HG03460 (cell line): ENCODE measurements around the gene GNAZ.
"Not testable (repeated sequence)": the region's sequence is repeated elsewhere in the genome, so short reads cannot be mapped to it uniquely, and the experiment has no call there.

ENCODE experiments used
- ATAC-seq: cut with Tn5 transposase; IDR thresholded peaks from one replicate; pipeline ENCODE4 v1.9.1; 2021; ENCODE audit not compliant: unreplicated experiment

Gene GNAZ

DNA sequence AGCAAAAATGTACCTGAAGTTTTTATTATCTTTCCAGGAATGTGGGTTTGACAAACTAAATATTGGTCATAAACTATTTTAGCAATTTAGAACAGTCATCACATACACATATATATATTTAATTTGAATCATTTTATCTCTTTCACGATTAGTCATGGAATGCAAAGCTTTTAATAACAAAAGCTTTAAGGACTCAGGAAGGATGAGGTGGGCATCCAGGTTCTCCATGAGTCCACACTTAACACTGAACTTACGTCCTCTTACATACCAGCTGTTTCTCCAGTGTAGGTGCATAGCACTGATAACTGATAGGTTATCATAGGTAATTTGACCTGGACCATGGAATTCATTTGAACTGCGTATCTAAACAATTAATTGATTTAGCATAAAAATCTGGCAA, 28.1 kb upstream of the GNAZ start:
- ATAC-seq, result no peak

DNA sequence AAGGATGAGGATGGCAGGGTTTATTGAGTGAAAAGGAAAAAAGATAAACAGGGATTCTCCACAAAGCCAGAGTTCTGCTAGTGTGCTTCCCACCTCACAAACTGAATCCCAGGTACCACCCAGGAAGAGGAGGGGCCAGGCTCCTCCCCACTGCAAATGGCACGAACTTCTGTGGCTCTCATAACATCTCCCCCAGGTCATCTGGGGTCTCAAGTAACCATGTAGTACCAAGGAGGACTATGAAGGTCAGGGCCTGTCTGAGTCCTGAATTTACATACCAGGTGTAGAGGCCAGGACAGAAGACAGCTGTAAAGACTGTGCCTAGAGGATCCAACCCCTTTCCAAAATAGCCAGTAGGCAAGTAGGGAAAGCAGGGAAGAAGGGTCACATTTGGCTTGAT, 25.7 kb upstream of the GNAZ start:
- ATAC-seq, result no peak

DNA sequence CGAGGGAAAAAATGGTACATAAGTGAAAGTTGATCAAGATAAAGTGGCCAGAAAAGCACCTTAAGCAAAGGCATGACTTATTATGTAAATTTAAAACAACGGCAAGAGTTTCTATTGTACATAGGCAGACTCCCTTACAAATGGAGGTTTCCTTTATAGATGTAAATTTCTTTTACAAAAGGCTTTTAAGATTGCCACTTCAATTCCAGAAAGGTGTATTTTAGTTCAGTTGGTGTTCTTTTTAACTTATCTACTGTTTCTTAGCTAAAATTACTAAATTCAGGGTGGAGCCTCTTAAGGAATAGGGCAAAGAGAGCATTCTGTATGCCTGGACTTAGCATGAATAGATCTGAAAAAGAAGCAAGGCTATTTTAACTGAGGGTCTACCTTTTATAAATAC, 24.9 kb upstream of the GNAZ start:
- no peak for ATAC-seq

DNA sequence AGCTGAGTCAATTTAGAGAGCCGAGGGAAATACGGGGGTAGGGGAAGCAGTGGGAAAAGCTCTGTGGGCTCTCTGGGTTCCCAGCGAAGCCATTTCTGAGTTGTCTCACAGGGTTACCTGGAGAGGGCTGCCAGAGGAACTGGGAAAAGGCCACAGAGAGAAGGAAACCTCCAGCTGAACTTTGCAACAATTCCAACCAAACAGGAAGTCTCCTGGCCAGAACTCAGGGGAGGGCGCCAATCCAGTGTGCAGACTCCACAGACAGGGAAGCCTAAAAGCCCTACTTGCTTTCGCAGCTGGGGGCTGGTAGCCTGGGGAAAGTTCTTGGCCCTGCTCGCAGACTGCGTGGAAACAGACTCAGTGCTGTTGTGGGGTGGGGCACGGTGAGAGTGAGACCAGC, 23.1 kb upstream of the GNAZ start:
- no peak for ATAC-seq

DNA sequence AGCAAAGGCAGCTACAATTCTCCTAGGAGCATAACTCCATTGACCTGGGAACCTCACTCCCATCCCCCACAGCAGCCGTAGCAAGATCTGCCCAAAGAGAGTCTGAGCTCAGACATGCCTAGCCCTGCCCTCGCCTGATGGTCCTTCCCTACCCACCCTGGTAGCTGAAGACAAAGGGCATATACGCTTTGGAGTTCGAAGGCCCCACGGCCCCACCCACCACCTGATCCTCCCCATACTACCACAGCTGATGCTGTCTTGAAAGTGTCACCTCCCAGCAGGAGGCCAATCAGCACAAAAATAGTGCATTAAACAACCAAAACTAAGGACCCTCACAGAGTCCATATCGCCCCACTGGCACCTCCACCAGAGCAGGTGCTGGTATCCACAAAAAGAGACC, 22.6 kb upstream of the GNAZ start:
- ATAC-seq, result no peak

DNA sequence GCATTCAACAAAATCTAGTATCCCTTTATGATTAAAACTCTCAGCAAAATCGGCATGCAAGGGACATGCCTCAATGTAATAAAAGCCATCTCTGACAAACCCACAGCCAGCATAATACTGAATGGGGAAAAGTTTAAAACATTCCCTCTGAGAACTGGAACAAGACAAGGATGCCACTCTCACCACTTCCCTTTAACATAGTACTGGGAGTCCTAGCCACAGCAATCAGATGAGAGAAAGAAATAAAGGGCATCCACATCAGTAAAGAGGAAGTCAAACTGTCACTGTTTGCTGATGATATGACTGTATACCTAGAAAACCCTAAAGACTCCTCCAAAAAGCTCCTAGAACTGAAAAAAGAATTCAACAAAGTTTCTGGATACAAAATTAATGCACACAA, 19.8 kb upstream of the GNAZ start:
- ATAC-seq, result not testable (repeated sequence)

DNA sequence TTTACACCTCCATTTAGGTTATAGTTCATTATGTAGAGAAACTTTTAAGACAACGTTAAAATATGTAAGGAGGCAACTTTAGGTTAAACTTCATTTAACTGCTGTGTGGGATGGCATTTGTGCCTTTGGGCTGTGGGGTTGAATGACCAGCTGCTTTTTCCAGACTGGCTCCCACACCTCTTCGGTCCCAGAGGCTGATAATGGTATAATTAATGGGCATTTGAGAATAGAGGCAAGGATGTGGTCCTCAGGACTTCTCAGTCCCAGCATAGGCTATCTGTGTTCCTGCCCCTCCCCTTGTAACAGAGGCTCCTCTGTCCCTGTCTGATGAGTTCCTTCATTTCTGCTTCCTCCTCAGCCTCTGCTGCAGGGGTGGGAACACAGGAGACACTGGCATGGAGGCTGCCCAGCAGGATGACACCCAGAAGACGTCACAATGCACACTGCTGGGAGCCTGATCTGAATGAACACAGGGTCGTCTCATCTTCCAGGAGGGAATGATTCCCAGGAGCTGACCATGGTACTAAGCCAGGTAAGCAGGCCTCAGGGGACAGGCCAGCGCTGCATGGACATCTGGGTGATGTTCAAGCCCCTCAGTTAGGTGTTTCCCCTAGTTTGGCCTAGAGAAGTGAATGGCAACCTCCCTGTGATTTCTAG, 17.1 kb upstream of the GNAZ start:
- ATAC-seq, result no peak

DNA sequence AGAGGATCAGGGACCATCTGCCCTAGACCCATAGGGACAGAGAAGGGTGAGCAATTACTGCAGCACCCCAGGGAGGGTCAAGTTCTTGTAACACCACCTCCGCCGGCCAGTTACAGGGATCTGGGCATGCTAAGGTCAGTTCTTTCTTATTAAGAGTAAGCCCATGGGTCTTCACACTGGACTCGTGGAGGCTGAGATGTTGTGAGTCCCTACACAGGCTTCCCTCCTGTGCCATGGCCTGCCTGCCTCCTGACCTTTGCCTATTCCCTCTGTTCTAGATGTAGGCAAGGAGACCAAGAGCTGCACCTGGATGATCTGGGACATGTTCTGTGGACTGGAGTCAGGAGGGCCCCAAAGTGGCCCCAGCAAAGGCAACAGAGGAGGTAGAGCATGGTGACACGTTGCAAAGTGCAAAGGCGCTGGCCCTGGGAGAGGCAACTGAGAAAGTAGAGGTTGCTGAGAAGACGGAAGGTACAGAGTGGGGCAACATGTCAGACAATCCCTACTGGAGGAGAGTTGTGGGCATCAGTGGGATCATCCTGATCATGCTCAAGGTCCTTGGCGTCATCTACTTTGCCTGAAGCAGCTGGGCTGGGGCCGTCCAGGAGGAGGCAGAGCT, 16.3 kb upstream of the GNAZ start:
- no peak for ATAC-seq

DNA sequence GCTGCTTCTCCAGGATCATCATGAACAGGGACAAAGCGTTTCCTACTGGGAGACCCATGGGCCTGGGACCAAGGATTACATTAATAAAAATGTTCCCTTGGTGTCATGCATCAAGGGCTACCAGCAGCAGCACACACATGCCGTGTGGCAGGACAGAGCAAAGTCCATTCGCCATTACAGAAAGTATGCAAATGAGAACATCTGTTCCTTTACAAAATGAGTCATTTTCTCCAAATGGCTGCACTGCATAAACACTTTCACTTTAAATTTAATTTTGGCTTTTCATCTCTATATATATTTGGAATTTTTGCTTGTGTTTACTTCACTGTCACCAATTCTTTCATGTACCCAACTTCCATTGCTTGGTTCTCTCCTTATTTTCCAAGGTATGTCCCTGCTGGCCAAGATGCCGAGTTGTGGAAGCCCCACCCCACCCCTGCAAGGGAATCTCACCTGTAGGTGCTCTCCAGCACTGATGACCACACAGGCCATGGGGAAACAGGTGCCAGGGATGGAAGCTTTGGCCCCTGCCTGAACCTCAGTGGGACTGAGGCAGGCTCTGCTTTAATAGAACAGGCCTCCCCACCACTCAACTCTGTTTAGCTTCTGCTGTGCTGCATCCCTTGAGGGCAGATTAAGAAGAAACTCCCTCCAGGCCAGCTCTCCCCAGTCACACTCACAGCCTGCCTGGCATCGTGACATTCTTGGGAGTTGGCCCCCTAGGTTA, 15.6 kb upstream of the GNAZ start:
- peak; percentile 61 for ATAC-seq

DNA sequence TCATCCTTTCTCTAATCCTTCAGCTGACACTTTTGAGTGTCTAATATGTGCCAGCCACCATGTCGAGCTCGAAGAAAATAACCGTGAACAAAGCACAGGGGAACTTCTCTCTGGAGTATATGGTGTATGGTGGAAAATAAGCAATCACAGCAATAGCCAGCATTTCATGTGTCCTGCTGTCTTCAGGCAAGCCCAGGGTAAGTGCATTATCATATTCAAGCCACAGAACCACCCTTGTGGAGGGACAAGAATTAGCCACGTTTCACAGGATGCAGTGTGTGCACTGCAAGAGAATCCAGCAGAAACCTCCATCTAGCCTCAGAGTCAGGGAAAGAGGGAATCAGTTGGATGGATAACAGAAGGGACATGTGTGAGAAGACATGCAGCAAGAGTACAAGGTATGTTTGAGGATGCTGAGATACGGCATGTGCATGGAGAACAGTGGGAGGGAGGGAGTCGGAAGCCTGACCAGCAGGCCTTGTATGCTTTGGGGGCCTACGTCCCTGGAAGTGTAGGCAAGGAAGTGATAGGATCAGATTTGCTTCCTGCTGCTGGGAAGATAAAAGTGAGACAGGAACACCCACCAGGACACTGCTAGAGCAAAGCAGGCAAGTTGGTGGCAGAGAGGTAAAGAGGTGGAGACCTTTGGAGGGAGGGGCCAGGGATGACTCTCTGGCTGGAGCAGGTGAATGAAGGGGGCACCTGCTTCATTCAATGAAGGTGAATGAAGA, 14.7 kb upstream of the GNAZ start:
- ATAC-seq, result no peak

DNA sequence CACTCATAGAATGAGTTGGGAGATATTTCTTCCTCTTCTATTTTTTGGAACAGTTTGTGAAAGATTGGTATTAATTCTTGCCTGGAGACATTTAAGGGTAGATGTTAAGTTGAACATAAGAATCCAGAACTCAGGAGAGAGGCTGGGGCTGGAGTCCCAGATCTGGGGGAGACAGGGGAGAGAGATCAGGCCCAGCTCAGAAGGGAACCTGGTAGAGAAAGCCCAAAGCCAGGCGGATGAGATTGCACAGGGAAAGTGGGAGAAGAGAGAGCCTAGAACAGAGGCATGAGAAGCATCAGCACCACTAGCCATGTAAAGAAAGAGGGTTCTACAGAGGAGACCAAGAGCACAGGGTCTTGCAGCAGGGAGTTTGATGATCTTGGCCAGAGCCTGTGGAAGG, 13.0 kb upstream of the GNAZ start:
- no peak for ATAC-seq

DNA sequence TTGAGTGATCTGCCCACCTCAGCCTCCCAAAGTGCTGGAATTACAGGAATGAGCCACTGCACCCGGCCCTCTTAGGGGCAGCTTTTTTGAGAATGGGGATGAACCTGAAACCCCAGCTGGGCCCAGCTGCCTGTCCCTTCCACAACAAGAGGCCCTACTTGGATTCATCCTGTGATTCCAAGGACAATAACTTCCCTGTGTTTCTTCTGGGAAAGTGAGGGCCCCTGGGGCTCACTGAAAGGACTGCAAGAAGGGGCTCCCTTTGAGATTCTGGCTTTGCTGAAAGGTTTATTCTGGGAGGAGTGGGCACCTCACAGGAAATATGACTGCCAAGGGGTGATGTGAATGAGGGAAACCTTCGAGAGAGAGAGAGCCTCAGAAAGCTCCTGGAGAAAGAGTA, 12.3 kb upstream of the GNAZ start:
- no peak for ATAC-seq

DNA sequence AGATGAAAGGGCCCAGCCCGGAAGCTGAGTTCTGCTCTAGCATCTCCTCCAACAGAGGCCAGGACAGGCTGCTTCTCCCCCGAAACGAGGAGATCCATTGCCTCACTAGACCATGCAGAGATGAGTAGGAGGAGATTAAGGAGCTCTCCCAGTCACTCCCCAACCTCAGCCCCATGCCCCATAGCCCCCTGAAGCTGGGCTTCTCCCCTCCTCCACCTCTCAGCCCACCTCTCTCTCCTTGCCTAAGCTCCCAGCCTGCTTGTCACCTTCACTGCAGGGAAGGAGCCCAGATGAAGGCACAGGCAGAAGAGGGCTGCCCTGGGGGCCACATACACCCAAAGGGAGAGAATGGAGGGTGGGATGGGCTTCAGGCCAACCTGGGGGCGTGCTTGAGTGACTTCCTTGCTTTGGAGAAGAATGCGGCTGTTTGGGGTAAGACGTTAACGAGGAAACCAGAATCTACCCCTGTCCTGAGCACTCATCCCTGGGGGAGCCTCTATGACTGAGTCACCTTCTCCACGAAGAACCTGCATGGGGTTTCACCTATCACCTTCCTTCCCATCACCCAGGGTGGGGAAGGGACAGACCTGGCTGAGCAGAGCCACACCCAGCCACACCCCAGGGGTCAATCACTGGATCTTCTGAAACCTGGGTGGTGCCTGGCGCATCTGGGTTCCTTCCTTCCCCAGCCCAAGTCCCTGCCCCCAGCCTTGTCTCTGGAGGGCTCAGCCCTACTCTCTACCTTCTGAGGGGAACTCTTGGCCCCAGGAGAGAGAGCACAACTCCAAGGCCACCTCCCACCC, 11.6 kb upstream of the GNAZ start:
- no peak for ATAC-seq

DNA sequence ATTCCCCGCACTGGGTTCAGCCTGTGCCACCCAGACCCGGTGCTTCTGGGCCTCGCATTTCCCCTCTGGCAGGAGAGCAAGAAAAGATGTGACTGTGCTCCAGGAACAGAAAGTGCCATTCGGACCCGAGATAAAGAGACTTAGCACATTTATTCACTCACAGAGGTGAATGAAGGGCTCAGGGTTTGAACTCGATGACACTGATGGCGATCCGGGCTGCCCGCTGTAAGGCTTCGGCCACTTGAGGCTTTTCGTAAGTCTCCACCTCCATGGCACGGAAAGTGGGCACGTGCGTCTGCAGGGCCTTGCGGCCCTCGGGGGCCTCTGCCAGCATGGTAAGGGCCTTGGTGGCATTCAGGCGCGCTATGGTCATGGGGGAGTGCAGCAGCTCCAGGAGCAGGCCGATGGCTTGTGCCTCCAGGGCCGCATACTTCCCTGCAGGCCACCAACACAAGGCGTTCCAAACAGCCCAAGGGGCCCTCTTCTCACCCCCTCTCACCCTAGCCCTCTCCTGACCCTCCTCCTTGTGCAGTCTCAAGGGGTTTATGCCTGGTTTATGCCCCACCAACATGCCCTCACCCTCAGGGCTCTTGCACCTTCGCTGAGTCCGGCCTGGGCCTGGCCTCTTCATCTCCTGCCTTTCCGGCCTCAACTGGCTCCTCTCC, 10.9 kb upstream of the GNAZ start:
- no peak for ATAC-seq

DNA sequence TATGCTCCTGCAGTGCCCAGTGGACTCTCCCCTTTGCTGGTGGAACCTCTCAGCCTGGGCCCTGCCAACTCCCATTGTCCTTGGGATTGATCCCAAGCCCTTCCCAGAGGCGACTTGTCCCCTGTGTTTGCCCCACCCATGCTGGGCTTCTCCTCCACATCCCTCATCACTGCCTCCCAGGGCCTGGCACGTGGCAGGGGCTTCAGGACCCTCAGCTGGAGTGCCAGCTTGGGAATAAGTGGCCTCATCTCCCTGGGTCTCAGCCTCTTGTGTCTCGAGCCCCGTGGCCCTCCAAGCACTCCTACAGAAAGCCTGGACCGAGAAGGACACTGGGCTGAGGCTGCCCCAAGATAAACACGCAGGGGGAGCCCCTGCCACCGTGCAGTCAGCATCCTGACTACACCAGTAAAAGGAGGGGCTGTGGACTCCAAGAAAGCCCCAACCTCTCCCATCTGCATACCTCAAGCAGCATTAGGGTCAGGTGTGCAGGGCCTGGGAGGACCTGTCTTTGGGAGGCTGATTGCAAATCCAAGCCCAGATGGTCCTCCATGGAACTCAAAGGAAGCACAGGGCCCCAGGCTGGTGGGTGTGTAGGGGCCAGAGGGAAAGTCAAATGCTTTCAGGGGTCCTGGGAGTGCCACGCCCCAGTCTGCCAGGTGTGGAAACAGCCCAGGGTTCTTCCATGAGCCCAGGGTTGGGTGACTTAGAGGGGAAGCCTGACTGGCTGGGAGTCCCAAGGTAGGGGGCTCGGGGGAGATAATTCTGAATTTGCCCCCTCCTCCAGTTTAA, 9.5 kb upstream of the GNAZ start:
- ATAC-seq, result no peak

DNA sequence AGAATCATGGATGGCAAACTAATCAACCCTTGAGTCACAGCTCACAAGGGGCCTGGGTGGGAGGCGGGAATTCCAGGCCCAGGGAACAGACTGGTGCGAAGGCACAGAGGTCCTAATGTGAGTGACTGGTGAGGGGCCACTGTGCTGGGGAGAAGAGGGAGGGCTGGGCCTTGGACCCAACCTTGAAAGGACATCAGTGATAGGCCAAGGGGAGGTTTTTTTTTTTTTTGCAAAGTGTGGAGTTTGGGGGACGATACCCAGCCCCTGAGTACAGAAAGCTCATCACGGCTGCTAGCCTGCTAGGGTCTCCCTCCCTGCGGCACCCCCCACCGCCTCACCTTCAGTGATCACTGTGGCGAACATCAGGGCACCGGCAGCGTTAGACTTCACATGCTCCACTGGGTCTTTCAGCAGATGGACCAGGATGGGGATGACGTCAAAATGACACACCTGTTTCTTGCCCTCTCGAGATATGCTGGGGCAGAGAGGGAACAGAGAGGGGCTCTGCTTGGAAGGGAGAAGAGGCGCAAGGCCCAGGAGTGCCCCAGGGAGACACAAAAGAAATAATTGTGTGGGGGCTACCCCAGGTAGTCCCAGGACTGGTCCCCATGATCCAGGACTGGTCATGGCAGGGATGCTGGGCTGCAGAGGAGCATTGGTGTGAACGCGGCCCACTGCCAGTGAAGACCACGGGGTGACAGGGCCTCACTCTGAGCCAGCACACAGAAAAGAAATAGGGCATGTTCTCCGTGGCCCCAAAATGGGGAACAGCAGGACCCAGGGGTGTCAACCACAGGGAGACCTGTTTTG, 8.6 kb upstream of the GNAZ start:
- no peak for ATAC-seq

DNA sequence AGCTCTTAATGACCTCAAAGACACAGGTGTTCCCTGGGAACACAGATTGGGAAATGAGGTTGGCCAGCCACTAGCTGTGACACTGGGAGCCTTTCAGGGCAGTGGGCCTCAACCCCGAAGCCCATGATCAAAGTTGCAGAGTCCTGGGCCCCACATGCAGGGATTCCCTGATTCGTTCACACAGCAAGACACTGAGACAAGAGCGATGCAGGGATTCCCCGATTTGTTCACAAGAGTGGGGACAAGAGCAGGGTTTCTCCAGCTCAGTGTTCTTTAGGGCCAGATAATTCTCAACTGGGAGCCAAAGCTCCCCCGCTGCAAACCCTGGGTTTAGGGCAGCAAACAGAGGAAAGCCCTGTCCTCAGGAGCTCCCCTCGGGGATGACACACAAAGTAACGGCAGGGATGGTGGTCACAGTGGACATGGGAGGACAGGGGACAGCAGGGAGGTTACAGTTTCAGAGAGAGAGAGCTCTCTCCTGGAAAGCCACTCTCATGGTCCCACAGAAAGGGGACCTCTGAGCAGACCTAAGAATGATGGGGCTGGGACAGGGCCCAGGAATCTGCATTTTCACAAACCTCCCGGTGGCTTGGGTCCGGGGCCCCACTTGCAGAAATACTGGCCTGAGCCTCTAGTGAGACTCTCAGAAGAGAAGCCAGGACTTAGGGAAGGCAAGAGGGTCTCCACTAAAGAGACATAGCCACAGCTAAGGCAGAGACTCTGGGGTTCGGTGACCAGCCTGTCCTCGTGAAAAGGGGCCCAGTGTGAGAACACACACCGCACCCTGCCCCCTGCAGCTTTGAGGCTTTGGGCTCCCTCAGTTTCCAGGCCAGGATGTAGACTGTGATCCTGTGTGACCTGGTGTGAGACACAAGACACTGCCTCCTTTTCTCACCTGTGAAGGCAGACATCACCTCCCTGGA, 7.4 kb upstream of the GNAZ start:
- ATAC-seq, result no peak
